GM21360 (cell line): ENCODE data around the gene GPX5.
"Not testable (repeated sequence)": the region's sequence is repeated elsewhere in the genome, so short reads cannot be mapped to it uniquely, and the experiment has no call there.

Experiments
- ATAC-seq: cut with Tn5 transposase; IDR thresholded peaks from one replicate; pipeline ENCODE4 v1.9.1; 2021; ENCODE audit warnings: mild to moderate bottlenecking, moderate library complexity; ENCODE audit not compliant: unreplicated experiment

The GPX5 gene

DNA sequence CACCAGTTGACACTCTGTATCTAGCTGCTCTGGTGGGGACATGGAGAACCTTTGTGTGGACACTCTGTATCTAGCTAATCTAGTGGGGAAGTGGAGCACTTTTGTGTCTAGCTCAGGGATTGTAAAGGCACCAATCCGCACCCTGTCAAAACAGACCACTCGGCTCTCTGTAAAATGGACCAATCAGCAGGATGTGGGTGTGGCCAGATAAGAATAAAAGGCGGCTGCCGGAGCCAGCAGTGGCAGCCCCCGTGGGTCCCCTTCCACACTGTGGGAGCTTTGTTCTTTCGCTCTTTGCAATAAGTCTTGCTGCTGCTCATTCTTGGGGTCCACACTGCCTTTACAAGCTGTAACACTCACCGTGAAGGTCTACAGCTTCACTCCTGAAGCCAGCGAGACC, 13.3 kb upstream of the GPX5 start:
- not testable (repeated sequence) for ATAC-seq

DNA sequence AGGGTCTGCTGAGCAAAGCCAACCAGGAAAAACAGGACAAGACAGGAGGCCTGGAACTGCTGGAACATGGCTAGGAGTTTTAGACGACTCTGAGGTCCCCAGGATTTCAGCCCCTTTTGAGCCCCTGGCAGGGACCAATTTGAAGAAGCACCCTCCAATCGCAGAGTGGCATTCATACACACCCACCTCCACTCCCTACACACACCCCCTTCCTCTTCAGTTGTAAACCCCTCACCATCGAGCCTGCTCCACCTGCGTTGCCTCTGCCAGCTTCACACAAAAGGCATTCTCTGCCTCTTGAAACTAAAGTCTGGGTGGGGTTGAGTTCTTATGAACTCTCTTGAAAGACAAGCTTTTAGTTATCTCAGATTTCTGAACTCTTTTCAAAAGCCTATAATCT, 10.0 kb upstream of the GPX5 start, which contains the start of gene GPX6:
GPX6 (minus strand) TSS at position 118 of the 400 bp plus-strand sequence; CDS start at position 68, 50 bp downstream.
- no peak for ATAC-seq

DNA sequence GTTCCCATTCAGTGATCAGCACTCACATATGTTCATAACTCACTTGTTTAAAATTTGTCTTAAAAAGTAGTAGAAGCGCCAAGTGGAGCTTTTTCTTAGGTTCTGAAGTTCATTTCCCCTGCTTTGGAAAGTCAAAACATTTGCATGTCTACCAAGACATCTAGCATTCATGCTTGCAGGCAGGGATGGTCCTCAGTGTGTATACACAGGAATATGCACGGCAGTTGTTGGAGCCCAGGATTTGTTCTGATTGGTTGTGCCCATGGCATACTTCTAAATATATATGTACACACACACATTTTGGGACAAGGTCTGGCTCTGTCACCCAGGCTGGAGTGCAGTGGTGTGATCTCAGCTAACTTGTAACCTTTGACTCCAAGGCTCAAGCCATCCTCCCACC, 7.7 kb upstream of the GPX5 start:
- ATAC-seq: no peak

- ATAC-seq: no peak
Measured at GRCh38 chr6:28522594-28523240, 3.0 kb upstream of the GPX5 start.

- no peak for ATAC-seq
Measured at GRCh38 chr6:28523241-28523622, 2.4 kb upstream of the GPX5 start.

- ATAC-seq: no peak
Measured at GRCh38 chr6:28530777-28531176, 5.1 kb downstream of the GPX5 start.

- no peak for ATAC-seq
Measured at GRCh38 chr6:28531479-28532128, 5.9 kb downstream of the GPX5 start.

DNA sequence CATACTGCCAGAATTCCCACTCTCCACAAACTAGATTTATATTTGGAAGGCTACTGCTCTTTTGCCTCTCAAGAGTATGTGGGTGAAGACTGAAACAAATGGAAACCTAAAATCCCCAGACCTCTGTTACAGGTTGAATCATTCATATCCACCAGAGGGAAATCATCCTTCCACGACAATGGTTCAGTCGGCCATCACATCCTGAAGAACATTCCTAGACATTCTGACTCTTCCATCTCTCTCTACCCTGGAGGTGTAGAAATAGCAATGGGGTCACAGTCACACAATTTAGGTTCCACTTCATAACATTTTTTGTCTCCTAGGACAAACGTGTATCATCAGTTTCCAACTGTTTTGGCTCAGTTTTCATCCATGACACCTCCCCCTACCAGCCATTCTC, 8.6 kb downstream of the GPX5 start:
- no peak for ATAC-seq

DNA sequence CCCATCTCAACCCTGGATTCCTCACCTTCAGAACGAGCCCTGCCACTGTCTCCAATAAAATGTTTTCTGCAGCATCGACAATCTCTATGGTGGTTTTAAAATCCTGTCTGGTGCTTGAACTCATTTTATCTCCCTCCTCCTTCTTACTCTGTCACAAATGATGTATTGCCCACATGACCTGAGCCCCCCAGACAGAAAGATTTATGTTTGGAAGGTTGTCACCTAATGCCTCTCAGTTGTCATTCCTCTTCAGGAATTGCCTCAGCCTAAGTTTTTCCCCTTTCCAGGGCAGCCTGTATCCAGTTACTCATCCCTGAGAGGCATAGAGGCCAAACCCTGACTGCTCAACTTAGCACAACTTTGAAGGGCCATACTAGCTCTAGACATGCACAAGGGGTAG, 9.2 kb downstream of the GPX5 start:
- ATAC-seq: no peak

- ATAC-seq: no peak
Measured at GRCh38 chr6:28537065-28537464, 11.4 kb downstream of the GPX5 start.

GRCh38 chr6:28537509-28538140, 11.9 kb downstream of the GPX5 start:
- no peak for ATAC-seq

DNA sequence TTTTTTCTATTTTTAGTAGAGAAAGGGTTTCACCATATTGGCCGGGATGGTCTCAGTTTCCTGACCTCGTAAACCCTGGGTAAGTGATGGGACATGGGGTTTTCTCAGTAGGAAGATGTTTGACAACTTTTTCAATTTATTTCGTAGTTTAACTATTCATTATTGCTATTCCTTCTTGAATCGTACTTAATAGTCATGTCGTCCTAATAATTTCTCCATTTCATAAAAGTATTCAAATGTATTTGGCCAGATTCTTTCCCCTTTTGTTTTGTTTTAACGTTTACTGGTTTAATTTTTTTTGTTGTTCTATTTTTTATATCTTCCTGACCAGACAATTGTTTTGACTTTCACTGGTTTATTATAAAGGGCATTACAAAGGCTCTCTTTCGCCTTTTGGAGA, 16.3 kb downstream of the GPX5 start:
- no peak for ATAC-seq

DNA sequence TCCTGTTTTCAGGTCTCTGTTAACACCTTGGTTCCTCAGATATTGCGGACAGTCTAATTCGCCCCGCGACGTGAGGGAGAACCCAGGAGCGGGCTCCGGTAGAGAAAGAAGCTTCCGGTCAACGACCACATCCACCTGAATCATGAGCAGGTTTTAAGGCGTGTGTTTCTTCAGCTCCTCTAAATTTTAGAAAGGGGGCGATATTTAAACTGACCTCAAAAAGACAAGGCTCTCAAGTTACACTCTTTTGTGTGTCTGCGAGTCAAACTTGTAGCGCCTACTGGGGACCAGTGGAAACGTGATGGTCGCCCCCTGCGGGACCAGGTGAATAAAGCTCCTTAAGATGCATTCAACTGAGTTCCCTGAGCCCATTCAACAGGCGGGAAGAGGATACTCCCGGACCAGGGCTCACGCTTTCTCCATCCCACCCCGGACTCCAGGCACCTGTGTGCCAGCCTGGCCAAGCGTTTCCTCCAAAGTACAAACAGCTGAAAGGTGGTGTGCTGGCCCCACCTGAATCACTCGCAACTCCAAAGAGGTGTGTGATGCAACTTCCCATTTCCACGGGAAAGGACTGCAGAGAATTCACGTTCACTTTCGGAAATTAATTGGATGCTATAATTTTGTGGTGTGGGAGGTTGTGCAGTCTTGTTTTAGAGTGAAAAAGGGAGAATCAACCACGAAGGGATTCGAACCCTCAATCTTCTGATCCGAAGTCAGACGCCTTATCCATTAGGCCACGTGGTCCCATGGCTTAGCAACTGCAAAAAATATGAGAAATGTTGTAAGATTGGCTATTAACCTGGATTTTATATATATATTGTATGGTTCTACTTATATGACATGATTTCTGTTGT, 17.0 kb downstream of the GPX5 start:
- ATAC-seq: peak; percentile 48

- no peak for ATAC-seq
Measured at GRCh38 chr6:28543651-28544610, 18.2 kb downstream of the GPX5 start.

- ATAC-seq: no peak
Measured at GRCh38 chr6:28545955-28546354, 20.3 kb downstream of the GPX5 start.

DNA sequence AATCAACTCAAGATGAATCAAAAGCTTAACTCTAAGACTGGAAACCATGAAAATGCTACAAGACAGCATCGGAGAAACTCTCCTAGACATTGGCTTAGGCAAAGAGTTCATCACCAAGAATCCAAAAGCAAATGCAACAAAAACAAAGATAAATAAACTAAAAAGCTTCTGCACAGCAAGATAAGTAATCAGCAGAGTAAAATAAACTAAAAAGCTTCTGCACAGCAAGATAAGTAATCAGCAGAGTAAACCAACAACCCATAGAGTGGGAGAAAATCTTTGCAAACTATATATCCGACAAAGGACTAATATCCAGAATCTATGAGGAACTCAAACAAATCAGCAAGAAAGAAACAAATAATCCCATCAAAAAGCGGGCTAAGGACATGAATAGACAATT, 21.3 kb downstream of the GPX5 start:
- not testable (repeated sequence) for ATAC-seq

- no peak for ATAC-seq
Measured at GRCh38 chr6:28551891-28552666, 26.4 kb downstream of the GPX5 start.

DNA sequence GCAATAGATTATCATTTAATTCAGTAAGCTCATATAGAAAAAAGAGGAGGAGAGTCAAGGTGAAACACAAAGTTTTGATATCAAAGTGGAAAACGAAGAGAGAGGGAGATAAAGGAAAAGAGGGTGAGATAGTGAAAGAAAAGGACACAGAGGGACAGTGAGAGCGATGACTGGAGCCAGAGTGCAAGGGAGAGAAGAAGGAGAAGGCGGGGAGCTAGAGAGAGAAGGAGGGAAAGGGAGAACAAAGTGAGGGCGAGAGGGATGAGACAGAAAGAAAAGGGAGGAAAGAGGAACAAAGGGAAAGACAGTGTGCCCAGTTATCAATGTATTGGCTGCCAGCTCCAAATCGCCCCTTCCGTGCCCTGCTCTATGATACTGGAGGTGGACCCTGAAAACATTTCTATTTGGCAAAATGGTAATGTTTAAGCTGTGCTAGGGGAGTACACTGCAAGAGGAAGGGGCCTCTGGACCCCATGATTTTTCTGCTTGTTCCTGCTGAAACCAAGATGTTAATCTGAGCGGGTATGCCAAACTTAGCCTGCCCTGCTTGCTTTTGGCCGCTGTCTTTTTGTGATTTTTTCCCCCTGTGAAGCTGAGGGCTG, 27.8 kb downstream of the GPX5 start:
- ATAC-seq: no peak
